Measurements from ENCODE around the gene TNRC6C.

TNRC6C gene

DNA sequence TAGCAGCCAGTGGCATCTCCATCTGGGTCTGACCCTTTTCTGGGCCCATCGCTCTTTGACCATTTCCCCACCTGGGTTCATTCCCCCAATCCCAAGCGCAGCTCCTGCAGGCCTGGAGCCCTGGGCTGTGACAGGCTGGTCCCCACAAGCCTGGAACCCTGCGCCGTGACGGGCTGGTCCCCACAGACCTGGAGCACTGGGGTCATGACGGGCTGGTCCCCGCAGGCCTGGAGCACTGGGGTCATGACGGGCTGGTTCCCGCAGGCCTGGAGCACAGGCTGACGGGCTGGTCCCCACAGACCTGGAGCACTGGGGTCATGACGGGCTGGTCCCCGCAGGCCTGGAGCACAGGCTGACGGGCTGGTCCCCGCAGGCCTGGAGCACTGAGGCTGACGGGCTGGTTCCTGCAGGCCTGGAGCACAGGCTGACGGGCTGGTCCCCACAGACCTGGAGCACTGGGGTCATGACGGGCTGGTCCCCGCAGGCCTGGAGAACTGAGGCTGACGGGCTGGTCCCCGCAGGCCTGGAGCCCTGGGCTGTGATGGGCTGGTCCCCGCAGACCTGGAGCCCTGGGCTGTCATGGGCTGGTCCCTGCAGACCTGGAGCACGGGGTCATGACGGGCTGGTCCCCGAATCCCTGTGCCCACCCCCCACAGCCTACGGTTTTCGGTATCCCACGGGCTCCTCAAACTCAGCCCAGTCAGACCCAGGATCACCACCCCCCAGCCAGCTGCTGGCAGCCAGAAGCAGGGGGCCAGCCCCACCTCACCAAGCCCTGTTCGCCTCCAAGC is 153.4 kb downstream of the TNRC6C start:
- Histone ChIP-seq H4K20me1 (ENCODE audit: insufficient read depth) (no peaks in the 10 kb centered on the region), H3K4me3 (IDR thresholded peaks at IDR 0.05; ENCODE audit: insufficient read depth, low read depth, low read length) (no peak overlapping the region), H3K4me2 (no peak overlapping the region), H3K36me3 (ENCODE audit: insufficient read depth) (no peaks in the 10 kb centered on the region), H3K27me3 (ENCODE audit: insufficient read depth, low read depth) (no peaks in the 10 kb centered on the region), H3K9ac (no peak overlapping the region), H2AFZ (ENCODE audit: low read depth) (no peak overlapping the region), H3K27ac (no peak overlapping the region), H3K4me1 (ENCODE audit: low read depth, poor library complexity, severe bottlenecking) (peaks cover 18% of the 10 kb centered on the region), H3K79me2 (ENCODE audit: insufficient read depth, low read depth) (no peaks in the 10 kb centered on the region)
- no peak for TF ChIP-seq CTCF (conservative IDR thresholded peaks at IDR 0.05; ENCODE audit: low read depth, low read length)

- Histone ChIP-seq H3K4me2 (peak overlapping the region; percentile 10; the same call in 1 of the 2 replicates), H3K27me3 (ENCODE audit: insufficient read depth, low read depth) (no peaks in the 10 kb centered on the region), H3K27ac (no peak overlapping the region), H3K9ac (no peak overlapping the region), H3K79me2 (ENCODE audit: insufficient read depth, low read depth) (no peaks in the 10 kb centered on the region), H3K4me3 (IDR thresholded peaks at IDR 0.05; ENCODE audit: insufficient read depth, low read depth, low read length) (no peak overlapping the region), H3K4me1 (ENCODE audit: low read depth, poor library complexity, severe bottlenecking) (peaks cover 22% of the 10 kb centered on the region), H3K36me3 (ENCODE audit: insufficient read depth) (no peaks in the 10 kb centered on the region), H2AFZ (ENCODE audit: low read depth) (no peak overlapping the region), H4K20me1 (ENCODE audit: insufficient read depth) (no peaks in the 10 kb centered on the region)
- peak; percentile 99 for TF ChIP-seq CTCF (conservative IDR thresholded peaks at IDR 0.05; ENCODE audit: low read depth, low read length)
Measured at GRCh38 chr17:78112518-78113471, 154.3 kb downstream of the TNRC6C start.

GRCh38 chr17:78113804-78114785 is 155.6 kb downstream of the TNRC6C start:
- H3K79me2 ChIP-seq (ENCODE audit: insufficient read depth, low read depth), result no peaks in the 10 kb centered on the region
- no peak overlapping the region for H3K9ac ChIP-seq
- no peak overlapping the region for H3K27ac ChIP-seq
- no peak overlapping the region for H2AFZ ChIP-seq (ENCODE audit: low read depth)
- H3K36me3 ChIP-seq (ENCODE audit: insufficient read depth), result no peaks in the 10 kb centered on the region
- no peak overlapping the region for H3K4me3 ChIP-seq (IDR thresholded peaks at IDR 0.05; ENCODE audit: insufficient read depth, low read depth, low read length)
- no peaks in the 10 kb centered on the region for H3K27me3 ChIP-seq (ENCODE audit: insufficient read depth, low read depth)
- H3K4me1 ChIP-seq (ENCODE audit: low read depth, poor library complexity, severe bottlenecking), result peaks cover 27% of the 10 kb centered on the region
- no peak overlapping the region for H3K4me2 ChIP-seq
- no peaks in the 10 kb centered on the region for H4K20me1 ChIP-seq (ENCODE audit: insufficient read depth)
- no peak; the same call in 1 of the 2 replicates for TF ChIP-seq CTCF (conservative IDR thresholded peaks at IDR 0.05; ENCODE audit: low read depth, low read length)

Measured in KMS-11 (cell line).